T-helper 17 cell (primary cell): Measurements from ENCODE around the gene KRTAP5-8. TPM values are rescaled to one million over a fixed set of nuclear protein-coding genes. Genes with fewer than 3 reads are reported as not detected.
A peak's percentile ranks its signal among the peaks of the same experiment; 100 is the strongest.
"Not testable (repeated sequence)": the region's sequence is repeated elsewhere in the genome, so short reads cannot be mapped to it uniquely, and the experiment has no call there.

Source experiments
- ATAC-seq: fragments of 150-1000 bp; cut with Tn5 transposase; 2 replicates; pipeline ENCODE4 v1.10.0; 2021; ENCODE audit warnings: mild to moderate bottlenecking, moderate library complexity
- DNase-seq, 3 donors: peaks; one replicate each; pipeline versions ENCODE4 v3.0.0 to v3.0.0-alpha.2; 2020 to 2021
- H3K9me3 ChIP-seq: one replicate; pipeline ENCODE4 v1.7.0; 2013; ENCODE audit warnings: low read length, mild to moderate bottlenecking; ENCODE audit not compliant: control insufficient read depth, poor library complexity, severe bottlenecking
- H3K27ac Mint-ChIP-seq: one replicate; pipeline ENCODE4 v1.8.0; 2022; ENCODE audit warnings: mild to moderate bottlenecking, moderate library complexity, mixed read lengths
- H3K27me3 Mint-ChIP-seq: one replicate; pipeline ENCODE4 v1.8.0; 2022; ENCODE audit warnings: mixed read lengths
- H3K36me3 Mint-ChIP-seq: one replicate; pipeline ENCODE4 v1.8.0; 2022; ENCODE audit warnings: low read depth, mixed read lengths
- H3K4me1 Mint-ChIP-seq: one replicate; pipeline ENCODE4 v1.8.0; 2022; ENCODE audit warnings: mild to moderate bottlenecking, mixed read lengths
- H3K4me3 Mint-ChIP-seq: one replicate; pipeline ENCODE4 v1.8.0; 2022; ENCODE audit warnings: mild to moderate bottlenecking, moderate library complexity, mixed read lengths
- total RNA-seq, 4 donors: library from RNA in 2 of 4; stranded (reverse) in 2 of 4; gene quantifications; one replicate each; pipeline ENCODE4 v1.2.3 and lab custom pipeline; 2022 to 2026

The KRTAP5-8 gene
- total RNA-seq, 2 donors from 2014 or later = 0.37 TPM; not detected in 1

- not testable (repeated sequence) for H3K27ac Mint-ChIP-seq, H3K36me3 Mint-ChIP-seq, H3K4me3 Mint-ChIP-seq, H3K4me1 Mint-ChIP-seq, ATAC-seq, DNase-seq, H3K9me3 ChIP-seq
- peaks cover 21% of the 10 kb centered on the region for H3K27me3 Mint-ChIP-seq
Measured at GRCh38 chr11:71526796-71527575, 10.8 kb upstream of the KRTAP5-8 start, which contains the start of gene KRTAP5-7. KRTAP5-7 (plus strand) TSS chr11:71527267; CDS start chr11:71527301, 34 bp downstream.

- ATAC-seq = no peak
- Mint-ChIP-seq H3K27me3 (peaks cover 21% of the 10 kb centered on the region), H3K27ac (no peak overlapping the region), H3K36me3 (no peaks in the 10 kb centered on the region), H3K4me1 (no peaks in the 10 kb centered on the region), H3K4me3 (no peak overlapping the region)
- H3K9me3 ChIP-seq = no peaks in the 10 kb centered on the region
- DNase-seq = no peak
Measured at GRCh38 chr11:71527576-71528210, 10.1 kb upstream of the KRTAP5-8 start.

DNA sequence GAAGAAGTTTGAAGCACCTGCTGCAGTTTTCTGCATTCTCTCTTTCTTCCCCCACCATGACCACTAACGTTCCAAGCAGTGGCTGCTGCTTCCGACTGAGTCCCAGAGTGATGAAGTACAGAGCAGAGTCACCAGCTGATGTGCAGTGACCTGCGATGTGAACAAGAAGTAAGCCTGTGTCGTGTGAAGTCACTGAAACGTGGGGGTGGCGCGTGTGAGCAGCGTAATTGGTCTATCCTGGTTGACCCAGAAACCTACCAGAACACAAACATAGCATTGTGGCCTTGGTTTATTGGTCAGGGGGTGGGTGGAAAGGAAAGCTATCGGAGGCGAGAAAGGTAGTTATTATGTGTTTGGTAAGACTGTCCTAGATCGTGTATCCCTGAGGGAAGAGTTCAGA is 7.2 kb upstream of the KRTAP5-8 start:
- Mint-ChIP-seq H3K27ac (no peak overlapping the region), H3K4me3 (no peak overlapping the region), H3K27me3 (peaks cover 20% of the 10 kb centered on the region), H3K36me3 (no peaks in the 10 kb centered on the region), H3K4me1 (no peaks in the 10 kb centered on the region)
- no peaks in the 10 kb centered on the region for H3K9me3 ChIP-seq
- ATAC-seq (peak; percentile 44), DNase-seq (no peak)

GRCh38 chr11:71532036-71532610 is 5.7 kb upstream of the KRTAP5-8 start:
- peaks cover 15% of the 10 kb centered on the region for H3K27me3 Mint-ChIP-seq
- H3K4me3 Mint-ChIP-seq = no peak overlapping the region
- ATAC-seq (no peak), DNase-seq (no peak)
- no peaks in the 10 kb centered on the region for H3K9me3 ChIP-seq
- peaks cover 2% of the 10 kb centered on the region for H3K4me1 Mint-ChIP-seq
- peaks cover 5% of the 10 kb centered on the region for H3K36me3 Mint-ChIP-seq
- no peak overlapping the region for H3K27ac Mint-ChIP-seq

DNA sequence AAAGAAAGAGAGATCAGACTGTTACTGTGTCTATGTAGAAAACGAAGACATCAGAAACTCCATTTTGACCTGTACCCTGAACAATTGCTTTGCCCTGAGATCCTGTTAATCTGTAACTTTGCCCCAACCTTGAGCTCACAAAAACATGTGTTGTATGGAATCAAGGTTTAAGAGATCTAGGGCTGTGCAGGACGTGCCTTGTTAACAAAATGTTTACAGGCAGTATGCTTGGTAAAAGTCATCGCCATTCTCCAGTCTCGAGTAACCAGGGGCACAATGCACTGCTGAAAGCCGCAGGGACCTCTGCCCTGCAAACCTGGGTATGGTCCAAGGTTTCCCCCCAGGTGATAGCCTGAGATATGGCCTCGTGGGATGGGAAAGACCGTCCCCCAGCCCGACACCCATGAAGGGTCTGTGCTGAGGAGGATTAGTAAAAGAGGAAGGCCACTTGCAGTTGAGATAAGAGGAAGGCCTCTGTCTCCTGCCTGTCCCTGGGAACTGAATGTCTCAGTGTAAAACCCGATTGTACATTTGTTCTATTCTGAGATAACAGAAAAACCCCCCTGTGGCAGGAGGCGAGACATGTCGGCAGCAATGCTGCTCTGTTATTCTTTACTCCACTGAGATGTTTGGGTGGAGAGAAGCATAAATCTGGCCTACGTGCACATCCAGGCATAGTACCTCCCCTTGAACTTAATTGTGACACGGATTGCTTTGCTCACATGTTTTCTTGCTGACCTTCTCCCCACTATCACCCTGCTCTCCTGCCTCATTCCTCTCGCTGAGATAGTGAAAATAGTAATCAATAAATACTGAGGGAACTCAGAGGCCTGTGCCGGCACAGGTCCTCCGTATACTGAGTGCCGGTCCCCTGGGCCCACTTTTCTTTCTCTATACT is 2.9 kb upstream of the KRTAP5-8 start:
- H3K36me3 Mint-ChIP-seq, H3K9me3 ChIP-seq, H3K27ac Mint-ChIP-seq, DNase-seq, ATAC-seq, H3K4me3 Mint-ChIP-seq, H3K4me1 Mint-ChIP-seq: not testable (repeated sequence)
- H3K27me3 Mint-ChIP-seq = peaks cover 25% of the 10 kb centered on the region

- ATAC-seq (no peak), DNase-seq (no peak)
- H3K36me3 Mint-ChIP-seq = peaks cover 8% of the 10 kb centered on the region
- H3K27ac Mint-ChIP-seq = no peak overlapping the region
- H3K27me3 Mint-ChIP-seq = peaks cover 20% of the 10 kb centered on the region
- peaks cover 3% of the 10 kb centered on the region for H3K4me1 Mint-ChIP-seq
- no peaks in the 10 kb centered on the region for H3K9me3 ChIP-seq
- H3K4me3 Mint-ChIP-seq = peak overlapping the region; percentile 15
Measured at GRCh38 chr11:71535825-71536224, 2.0 kb upstream of the KRTAP5-8 start.

GRCh38 chr11:71537537-71537936 is 288 bp upstream of the KRTAP5-8 start:
- no peak overlapping the region for H3K4me3 Mint-ChIP-seq
- H3K9me3 ChIP-seq = no peaks in the 10 kb centered on the region
- DNase-seq (no peak), ATAC-seq (no peak)
- H3K4me1 Mint-ChIP-seq = peaks cover 3% of the 10 kb centered on the region
- H3K27ac Mint-ChIP-seq = no peak overlapping the region
- peaks cover 25% of the 10 kb centered on the region for H3K27me3 Mint-ChIP-seq
- H3K36me3 Mint-ChIP-seq = peaks cover 11% of the 10 kb centered on the region

DNA sequence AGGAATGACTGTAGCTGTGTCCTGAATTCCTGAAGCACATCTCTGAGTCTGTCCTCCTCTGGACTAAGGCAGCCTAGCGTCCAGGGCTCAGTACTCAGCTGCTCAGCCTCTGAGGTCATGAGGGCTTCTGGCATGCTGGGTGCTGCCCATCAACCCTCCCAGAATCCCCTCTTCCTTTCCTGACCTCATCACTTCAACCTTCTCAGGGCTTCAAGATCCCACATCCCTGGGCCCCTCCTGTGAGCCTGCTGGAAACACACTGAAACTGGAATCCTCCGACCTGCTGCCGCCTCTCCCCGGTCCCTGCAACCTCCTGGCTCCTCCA is 803 bp downstream of the KRTAP5-8 start:
- peaks cover 11% of the 10 kb centered on the region for H3K36me3 Mint-ChIP-seq
- H3K9me3 ChIP-seq = no peaks in the 10 kb centered on the region
- peaks cover 36% of the 10 kb centered on the region for H3K27me3 Mint-ChIP-seq
- no peak overlapping the region for H3K27ac Mint-ChIP-seq
- H3K4me3 Mint-ChIP-seq = no peak overlapping the region
- ATAC-seq (no peak), DNase-seq (no peak)
- H3K4me1 Mint-ChIP-seq = peaks cover 8% of the 10 kb centered on the region

GRCh38 chr11:71539017-71539416 is 1.2 kb downstream of the KRTAP5-8 start:
- Mint-ChIP-seq H3K4me3 (no peak overlapping the region), H3K27ac (no peak overlapping the region), H3K27me3 (peaks cover 36% of the 10 kb centered on the region), H3K4me1 (peaks cover 8% of the 10 kb centered on the region), H3K36me3 (peaks cover 11% of the 10 kb centered on the region)
- ATAC-seq (no peak), DNase-seq (no peak)
- H3K9me3 ChIP-seq = no peaks in the 10 kb centered on the region

GRCh38 chr11:71539971-71540370 is 2.1 kb downstream of the KRTAP5-8 start:
- H3K36me3 Mint-ChIP-seq = peaks cover 11% of the 10 kb centered on the region
- not testable (repeated sequence) for H3K9me3 ChIP-seq, H3K27ac Mint-ChIP-seq, H3K4me3 Mint-ChIP-seq, H3K4me1 Mint-ChIP-seq, DNase-seq, ATAC-seq
- peaks cover 38% of the 10 kb centered on the region for H3K27me3 Mint-ChIP-seq

GRCh38 chr11:71540521-71541304 is 2.9 kb downstream of the KRTAP5-8 start:
- not testable (repeated sequence) for DNase-seq, H3K9me3 ChIP-seq, H3K4me3 Mint-ChIP-seq, H3K4me1 Mint-ChIP-seq, H3K27ac Mint-ChIP-seq, ATAC-seq
- peaks cover 41% of the 10 kb centered on the region for H3K27me3 Mint-ChIP-seq
- H3K36me3 Mint-ChIP-seq = peaks cover 11% of the 10 kb centered on the region

DNA sequence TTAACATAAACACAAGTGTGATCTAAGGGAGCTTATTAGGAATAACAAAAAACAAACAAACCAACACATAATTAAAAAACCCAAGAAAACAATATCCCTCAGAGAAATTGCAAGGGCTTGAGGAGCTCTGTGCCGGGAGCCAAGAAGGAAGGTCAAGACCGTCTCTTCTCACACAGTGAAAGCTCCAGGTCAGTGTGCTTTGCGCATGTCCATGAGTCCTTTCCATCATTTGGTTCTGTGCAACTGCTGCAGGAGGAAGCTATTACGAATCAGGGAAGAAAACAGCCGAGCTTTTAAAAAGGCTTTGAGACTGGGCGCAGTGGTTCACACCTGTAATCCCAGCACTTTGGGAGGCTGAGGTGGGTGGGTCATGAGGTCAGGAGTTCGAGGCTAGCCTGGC is 4.6 kb downstream of the KRTAP5-8 start:
- Mint-ChIP-seq H3K36me3 (peaks cover 6% of the 10 kb centered on the region), H3K4me1 (peaks cover 5% of the 10 kb centered on the region), H3K4me3 (no peak overlapping the region), H3K27me3 (peaks cover 44% of the 10 kb centered on the region), H3K27ac (no peak overlapping the region)
- no peak for DNase-seq
- H3K9me3 ChIP-seq = no peaks in the 10 kb centered on the region
- no peak for ATAC-seq
